PC-9 (cell line): ENCODE measurements around the gene LRRC7. TPM values are rescaled to one million over a fixed set of nuclear protein-coding genes. Genes with fewer than 3 reads are reported as not detected.

ENCODE experiments used
- BruUV-seq: library from RNA; stranded (reverse); fragments of 400-500 nt; replicated peaks from 2 replicates; lab custom pipeline; 2021; lab: Mats Ljungman, UMichigan
- CTCF ChIA-PET: fragments of 300-600 bp; sonication (Branson Sonifier 250); formaldehyde crosslinking; loops from one replicate; lab custom pipeline; 2022; ENCODE audit warnings: antibody characterized with exemption; lab: Charles Lee
- POLR2A ChIA-PET: fragments of 300-600 bp; sonication (Branson Sonifier 250); formaldehyde crosslinking; loops from one replicate; lab custom pipeline; 2022; ENCODE audit warnings: antibody characterized with exemption; ENCODE audit not compliant: unreplicated experiment; lab: Charles Lee
- DNase-seq, 2 experiments: peaks; one replicate each; pipeline versions ENCODE4 v3.0.0 to v3.0.0-alpha.2; 2015 to 2022; ENCODE audit warnings: mixed read lengths in 1 of 2
- H2AFZ ChIP-seq: fragments of 200-600 bp; sonication (generic); 2 replicates; pipeline ENCODE4 v1.8.1; 2017; ENCODE audit warnings: antibody characterized with exemption
- H3F3A ChIP-seq: fragments of 200-600 bp; sonication (generic); 2 replicates; pipeline ENCODE4 v1.8.1; 2017; ENCODE audit warnings: antibody characterized with exemption, mild to moderate bottlenecking, low read depth; ENCODE audit not compliant: insufficient read depth
- H3K27ac ChIP-seq: fragments of 200-600 bp; sonication (generic); 2 replicates; pipeline ENCODE4 v1.6.1; 2016; ENCODE audit warnings: mixed run types
- H3K27me3 ChIP-seq: fragments of 200-600 bp; sonication (generic); 2 replicates; pipeline ENCODE4 v1.6.1; 2016; ENCODE audit warnings: low read depth, mixed run types; ENCODE audit not compliant: insufficient read depth
- H3K36me3 ChIP-seq: fragments of 200-600 bp; sonication (generic); 2 replicates; pipeline ENCODE4 v1.6.1; 2016; ENCODE audit warnings: low read depth, mixed run types
- H3K4me1 ChIP-seq: fragments of 200-600 bp; sonication (generic); replicated peaks from 2 replicates; pipeline ENCODE4 v1.6.1; 2016; ENCODE audit warnings: mixed run types; ENCODE audit not compliant: insufficient read depth
- H3K4me2 ChIP-seq: fragments of 200-600 bp; sonication (generic); 2 replicates; pipeline ENCODE4 v1.6.1; 2017; ENCODE audit warnings: mixed run types
- H3K4me3 ChIP-seq: fragments of 200-600 bp; sonication (generic); 2 replicates; pipeline ENCODE4 v1.6.1; 2016; ENCODE audit warnings: mixed run types
- H3K79me2 ChIP-seq: fragments of 200-600 bp; sonication (generic); 2 replicates; pipeline ENCODE4 v1.6.1; 2017; ENCODE audit warnings: low read depth, mixed run types
- H3K9me2 ChIP-seq: fragments of 200-600 bp; sonication (generic); 2 replicates; pipeline ENCODE4 v1.8.1; 2017; ENCODE audit warnings: mild to moderate bottlenecking; ENCODE audit not compliant: insufficient read depth
- H3K9me3 ChIP-seq: fragments of 200-600 bp; sonication (generic); 2 replicates; pipeline ENCODE4 v1.8.1; 2016; ENCODE audit warnings: low read depth; ENCODE audit not compliant: insufficient read depth
- H4K20me1 ChIP-seq: fragments of 200-600 bp; sonication (generic); 2 replicates; pipeline ENCODE4 v1.8.1; 2017; ENCODE audit not compliant: insufficient read depth
- EZH2 ChIP-seq: fragments of 200-600 bp; sonication (generic); IDR thresholded peaks from 2 replicates; pipeline ENCODE4 v1.8.0; 2017; ENCODE audit warnings: antibody characterized with exemption, low read depth
- intact Hi-C: fragments of 100-400 bp; cut with micrococcal nuclease; formaldehyde crosslinking; loops from one replicate; pipeline ENCODE4 v1.10.0; 2022; ENCODE audit not compliant: unreplicated experiment
- total RNA-seq: library from RNA; stranded (reverse); gene quantifications from 2 replicates; pipeline ENCODE4 v1.2.3, GENCODE V29; 2021
- TF ChIP-seq, protein P1 (sequence below): fragments of 200-600 bp; sonication (generic); conservative IDR thresholded peaks from 2 replicates; pipeline ENCODE4 v1.6.1; 2017; ENCODE audit warnings: mixed run types, antibody characterized with exemption, mild to moderate bottlenecking, moderate library complexity

Gene LRRC7
- total RNA-seq, 1 experiment from 2014 or later, result not detected

DNA sequence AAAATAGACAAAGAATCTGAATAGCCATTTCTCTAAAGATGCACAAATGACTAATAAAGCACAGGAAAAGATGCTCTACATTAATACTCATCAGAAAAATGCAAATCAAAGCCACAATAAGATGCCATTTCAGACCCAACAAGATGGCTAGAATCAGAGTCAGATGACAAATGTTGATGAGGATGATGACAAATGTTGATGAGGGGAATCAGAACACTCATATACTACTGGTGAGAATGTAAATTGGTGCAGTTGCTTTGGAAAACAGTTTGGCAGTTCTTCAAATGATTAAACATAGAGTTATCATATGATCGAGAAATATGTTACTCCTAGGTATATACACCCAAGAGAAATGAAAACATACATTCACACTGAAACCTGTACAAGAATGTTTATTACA lies 603.8 kb downstream of the LRRC7 start:
- Histone ChIP-seq H3K9me2 (0 out of 2 replicates have a peak, but pooled peaks cover 6% of the 10 kb centered on the region), H3K27me3 (no peaks in the 10 kb centered on the region), H3K36me3 (peaks cover 12% of the 10 kb centered on the region; the same call in 1 of the 2 replicates), H3K4me3 (no peak overlapping the region), H3K4me1 (no peaks in the 10 kb centered on the region), H3K79me2 (no peaks in the 10 kb centered on the region), H4K20me1 (no peaks in the 10 kb centered on the region), H3F3A (no peaks in the 10 kb centered on the region), H3K27ac (no peak overlapping the region), H3K4me2 (no peak overlapping the region), H3K9me3 (no peaks in the 10 kb centered on the region), H2AFZ (no peak overlapping the region)
- DNase-seq, result no peak
- TF ChIP-seq, protein P1, sequence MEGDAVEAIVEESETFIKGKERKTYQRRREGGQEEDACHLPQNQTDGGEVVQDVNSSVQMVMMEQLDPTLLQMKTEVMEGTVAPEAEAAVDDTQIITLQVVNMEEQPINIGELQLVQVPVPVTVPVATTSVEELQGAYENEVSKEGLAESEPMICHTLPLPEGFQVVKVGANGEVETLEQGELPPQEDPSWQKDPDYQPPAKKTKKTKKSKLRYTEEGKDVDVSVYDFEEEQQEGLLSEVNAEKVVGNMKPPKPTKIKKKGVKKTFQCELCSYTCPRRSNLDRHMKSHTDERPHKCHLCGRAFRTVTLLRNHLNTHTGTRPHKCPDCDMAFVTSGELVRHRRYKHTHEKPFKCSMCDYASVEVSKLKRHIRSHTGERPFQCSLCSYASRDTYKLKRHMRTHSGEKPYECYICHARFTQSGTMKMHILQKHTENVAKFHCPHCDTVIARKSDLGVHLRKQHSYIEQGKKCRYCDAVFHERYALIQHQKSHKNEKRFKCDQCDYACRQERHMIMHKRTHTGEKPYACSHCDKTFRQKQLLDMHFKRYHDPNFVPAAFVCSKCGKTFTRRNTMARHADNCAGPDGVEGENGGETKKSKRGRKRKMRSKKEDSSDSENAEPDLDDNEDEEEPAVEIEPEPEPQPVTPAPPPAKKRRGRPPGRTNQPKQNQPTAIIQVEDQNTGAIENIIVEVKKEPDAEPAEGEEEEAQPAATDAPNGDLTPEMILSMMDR, result no peak
- no peak for TF ChIP-seq EZH2
- BruUV-seq, result no TSS peak
- intact Hi-C loops, result no loop called here
- ChIA-PET CTCF (no interaction called here), POLR2A (no interaction called here)
